Thoracic aorta (tissue), 2 donors: ENCODE measurements around the gene HS1BP3. TPM values are rescaled to one million over a fixed set of nuclear protein-coding genes. Genes with fewer than 3 reads are reported as not detected.

Experiments used
- ATAC-seq: fragments of 150-250 bp; one replicate; pipeline ENCODE4 v1.8.0; 2017; ENCODE audit warnings: low read depth; ENCODE audit not compliant: insufficient number of reproducible peaks, low FRiP score
- DNase-seq: peaks from one replicate; pipeline ENCODE4 v3.0.0-alpha.2; 2020; ENCODE audit warnings: low spot score
- H3K27ac ChIP-seq, 2 donors: fragments of 200-600 bp; sonication (generic); 1 replicate in 1 of 2; 2 replicates in 1 of 2; pipeline ENCODE4 v1.5.1; 2016; ENCODE audit warnings: mild to moderate bottlenecking in 2 of 2, moderate library complexity in 2 of 2
- H3K27me3 ChIP-seq: fragments of 200-600 bp; sonication (generic); replicated peaks from 2 replicates; pipeline ENCODE4 v1.6.0; 2016; ENCODE audit warnings: mild to moderate bottlenecking; ENCODE audit not compliant: insufficient read depth
- H3K36me3 ChIP-seq: fragments of 200-600 bp; sonication (generic); one replicate; pipeline ENCODE4 v1.5.1; 2016
- H3K4me1 ChIP-seq, 2 donors: fragments of 200-600 bp; sonication (generic); 1 replicate in 1 of 2; 2 replicates in 1 of 2; pipeline versions ENCODE4 v1.5.1 to v1.6.0; 2016; ENCODE audit warnings: low read depth in 2 of 2, mild to moderate bottlenecking in 1 of 2; ENCODE audit not compliant: control insufficient read depth in 1 of 2
- H3K4me3 ChIP-seq: fragments of 200-600 bp; sonication (generic); 2 replicates; pipeline ENCODE4 v1.5.1; 2016; ENCODE audit warnings: mild to moderate bottlenecking
- H3K9me3 ChIP-seq: fragments of 200-600 bp; sonication (generic); 2 replicates; pipeline ENCODE4 v1.5.1; 2016
- CTCF ChIP-seq: fragments of 200-600 bp; sonication (generic); IDR thresholded peaks from one replicate; pipeline ENCODE4 v1.5.1; 2019; ENCODE audit warnings: antibody characterized with exemption
- total RNA-seq, 2 donors: library from RNA; depleted of rRNA; stranded (reverse); fragments of >200 nt; gene quantifications; one replicate each; pipeline versions ENCODE4 v1.1.0 to v1.2.3, GENCODE V29; 2016

Gene HS1BP3
- total RNA-seq, 2 donors from 2014 or later: 40.7 to 65.8 TPM

- Histone ChIP-seq H3K4me1 (peaks cover 39 to 53% of the 10 kb centered on the region in 2 donors), H3K9me3 (no peaks in the 10 kb centered on the region), H3K4me3 (no peak overlapping the region), H3K36me3 (no peaks in the 10 kb centered on the region), H3K27me3 (no peaks in the 10 kb centered on the region), H3K27ac (peak overlapping the region; percentile 59 to 89)
- no peak for DNase-seq
- peak; percentile 51 for ATAC-seq
- no peak for TF ChIP-seq CTCF
Observed at GRCh38 chr2:20584399-20585358, 66.2 kb downstream of the HS1BP3 start.

- DNase-seq (no peak), ATAC-seq (no peak)
- peaks cover 43 to 59% of the 10 kb centered on the region in 2 donors for H3K4me1 ChIP-seq
Observed at GRCh38 chr2:20584045-20584398, 66.9 kb downstream of the HS1BP3 start.

GRCh38 chr2:20583425-20583881 is 67.4 kb downstream of the HS1BP3 start:
- no peak for TF ChIP-seq CTCF
- H3K4me1 ChIP-seq: peaks cover 45 to 65% of the 10 kb centered on the region in 2 donors
- ATAC-seq: no peak
- no peaks in the 10 kb centered on the region for H3K36me3 ChIP-seq
- H3K27me3 ChIP-seq: no peaks in the 10 kb centered on the region
- no peak for DNase-seq
- H3K9me3 ChIP-seq: no peaks in the 10 kb centered on the region
- peak overlapping the region; percentile 59 to 89 for H3K27ac ChIP-seq
- no peak overlapping the region for H3K4me3 ChIP-seq

More at GRCh38 chr2:20584045-20584398, 66.9 kb downstream of the HS1BP3 start:
- Histone ChIP-seq H3K9me3 (no peaks in the 10 kb centered on the region), H3K27me3 (no peaks in the 10 kb centered on the region), H3K27ac (peak overlapping the region; percentile 59 to 89), H3K36me3 (no peaks in the 10 kb centered on the region), H3K4me3 (no peak overlapping the region)
- TF ChIP-seq CTCF: no peak

- peaks cover 48 to 73% of the 10 kb centered on the region in 2 donors for H3K4me1 ChIP-seq
Observed at GRCh38 chr2:20582600-20583221, 68.2 kb downstream of the HS1BP3 start.

More at GRCh38 chr2:20582600-20583221, 68.2 kb downstream of the HS1BP3 start:
- TF ChIP-seq CTCF: no peak
- no peak for DNase-seq
- Histone ChIP-seq H3K27ac (peak overlapping the region; percentile 89), H3K36me3 (no peaks in the 10 kb centered on the region), H3K4me3 (no peak overlapping the region), H3K9me3 (no peaks in the 10 kb centered on the region), H3K27me3 (no peaks in the 10 kb centered on the region)
- no peak for ATAC-seq
